ENCODE data around the gene SLC18B1. TPM values are rescaled to one million over a fixed set of nuclear protein-coding genes. Genes with fewer than 3 reads are reported as not detected.

Gene SLC18B1
- total and polyA plus RNA-seq, 10 donors = 6.0 to 19.1 (median 11.6) TPM

GRCh38 chr6:132752255-132752654, 46.2 kb downstream of the SLC18B1 start:
- Histone ChIP-seq H3K9me3 (no peaks in the 10 kb centered on the region), H3K27me3 (replicated peaks in 1 of 7) (no peaks in the 10 kb centered on the region), H3K4me3 (no peak overlapping the region), H3K27ac (peak overlapping the region in 3 of 8 donors; percentile 72 to 91 (median 83)), H3K36me3 (peaks cover 0 to 90% (median 9%) of the 10 kb centered on the region in 6 donors), H3K4me1 (peaks cover 0 to 49% (median 25%) of the 10 kb centered on the region in 6 donors)
- TF ChIP-seq POLR2AphosphoS5 (IDR thresholded peaks at IDR 0.05) (no peak), CTCF (IDR thresholded peaks at IDR 0.05 in 8 of 11, conservative IDR thresholded peaks at IDR 0.05 in 3 of 11) (no peak), POLR2A (IDR thresholded peaks at IDR 0.05) (no peak)
- 82 to 91% (median 87%) methylated on average over 1 of the region's 1 CpG for WGBS, 5 donors
- DNase-seq = no peak
- intact Hi-C loops (cut with DNase I; ENCODE audit: low total_unique reads) = no loop called here

- no peak overlapping the region for H3K4me3 ChIP-seq
- no peak for TF ChIP-seq POLR2A (IDR thresholded peaks at IDR 0.05)
- no peak for TF ChIP-seq POLR2AphosphoS5 (IDR thresholded peaks at IDR 0.05)
- no peak for TF ChIP-seq CTCF (IDR thresholded peaks at IDR 0.05 in 8 of 11, conservative IDR thresholded peaks at IDR 0.05 in 3 of 11)
- intact Hi-C loops (cut with DNase I; ENCODE audit: low total_unique reads) = no loop called here
Measured at GRCh38 chr6:132751828-132752227, 46.6 kb downstream of the SLC18B1 start.

GRCh38 chr6:132751306-132751705, 47.1 kb downstream of the SLC18B1 start:
- WGBS, 5 donors = 60 to 81% (median 72%) methylated on average over 4 of the region's 4 CpGs
- H3K4me1 ChIP-seq = peaks cover 0 to 45% (median 20%) of the 10 kb centered on the region in 6 donors

More at GRCh38 chr6:132751828-132752227, 46.6 kb downstream of the SLC18B1 start:
- Histone ChIP-seq H3K4me1 (peaks cover 0 to 45% (median 21%) of the 10 kb centered on the region in 6 donors), H3K36me3 (peaks cover 0 to 92% (median 10%) of the 10 kb centered on the region in 6 donors), H3K27ac (peak overlapping the region in 6 of 8 donors; percentile 72 to 91 (median 84)), H3K27me3 (replicated peaks in 1 of 7) (no peaks in the 10 kb centered on the region), H3K9me3 (no peaks in the 10 kb centered on the region)
- WGBS, 5 donors = 86 to 95% (median 89%) methylated on average over 1 of the region's 1 CpG
- no peak for DNase-seq

More at GRCh38 chr6:132751306-132751705, 47.1 kb downstream of the SLC18B1 start:
- Histone ChIP-seq H3K9me3 (no peaks in the 10 kb centered on the region), H3K4me3 (peak overlapping the region in 1 of 8 donors; percentile 20), H3K27me3 (replicated peaks in 1 of 7) (no peaks in the 10 kb centered on the region), H3K36me3 (peaks cover 0 to 93% (median 10%) of the 10 kb centered on the region in 6 donors), H3K27ac (peak overlapping the region; percentile 24 to 91 (median 78))
- no peak for DNase-seq
- TF ChIP-seq POLR2AphosphoS5 (IDR thresholded peaks at IDR 0.05) (no peak), POLR2A (IDR thresholded peaks at IDR 0.05) (no peak), CTCF (IDR thresholded peaks at IDR 0.05 in 8 of 11, conservative IDR thresholded peaks at IDR 0.05 in 3 of 11) (no peak)
- intact Hi-C loops (cut with DNase I; ENCODE audit: low total_unique reads) = no loop called here

All from spleen (tissue), 11 donors.